IMR-90 (cell line): Measurements from ENCODE around the gene TYMS. TPM values are rescaled to one million over a fixed set of nuclear protein-coding genes. Genes with fewer than 3 reads are reported as not detected.
A peak's percentile ranks its signal among the peaks of the same experiment; 100 is the strongest.

Source experiments
- ATAC-seq: fragments of 200-7000 bp; cut with Tn5 transposase; 2 replicates; pipeline ENCODE4 v1.9.1; 2020; ENCODE audit warnings: low read depth, mild to moderate bottlenecking, moderate library complexity
- BruUV-seq: library from RNA; stranded (reverse); fragments of 400-500 nt; replicated peaks from 2 replicates; lab custom pipeline; 2021; lab: Mats Ljungman, UMichigan
- CTCF ChIA-PET: fragments of 300-600 bp; formaldehyde crosslinking; extraction: SDS; loops from one replicate; lab custom pipeline; 2021; ENCODE audit warnings: antibody characterized with exemption; lab: Yijun Ruan, JAX
- POLR2A ChIA-PET: fragments of 300-600 bp; sonication (Branson Sonifier 250); formaldehyde crosslinking; loops from one replicate; lab custom pipeline; 2022; ENCODE audit warnings: antibody characterized with exemption; ENCODE audit not compliant: unreplicated experiment; lab: Charles Lee
- DNase-seq: peaks from one replicate; pipeline ENCODE4 v3.0.0; 2013
- H2AFZ ChIP-seq: replicated peaks from 2 replicates; pipeline ENCODE3; 2013; ENCODE audit warnings: low read length, mild to moderate bottlenecking; ENCODE audit not compliant: poor library complexity
- H2AK5ac ChIP-seq: 2 replicates; pipeline ENCODE4 v1.6.1; 2013; ENCODE audit warnings: low read depth, low read length, inconsistent platforms
- H2AK9ac ChIP-seq: replicated peaks from 2 replicates; pipeline ENCODE3; 2013; ENCODE audit warnings: mild to moderate bottlenecking, low read depth, low read length, moderate library complexity; ENCODE audit not compliant: poor library complexity
- H2BK120ac ChIP-seq: 2 replicates; pipeline ENCODE4 v1.6.1; 2013; ENCODE audit warnings: low read depth, low read length, inconsistent platforms
- H2BK15ac ChIP-seq: 3 replicates; pipeline ENCODE4 v1.6.1; 2013; ENCODE audit warnings: low read depth, low read length, inconsistent platforms
- H2BK20ac ChIP-seq: 2 replicates; pipeline ENCODE4 v1.6.1; 2013; ENCODE audit warnings: low read depth, mild to moderate bottlenecking, inconsistent platforms, low read length, moderate library complexity
- H2BK5ac ChIP-seq: 2 replicates; pipeline ENCODE4 v1.6.1; 2013; ENCODE audit warnings: mild to moderate bottlenecking, low read depth, low read length, inconsistent platforms; ENCODE audit not compliant: poor library complexity, severe bottlenecking
- H3K14ac ChIP-seq: replicated peaks from 2 replicates; pipeline ENCODE4 v1.6.1; 2013; ENCODE audit warnings: low read depth, low read length, inconsistent platforms
- H3K18ac ChIP-seq: 2 replicates; pipeline ENCODE4 v1.6.1; 2013; ENCODE audit warnings: low read depth, low read length, control low read depth
- H3K23ac ChIP-seq: 2 replicates; pipeline ENCODE4 v1.6.1; 2013; ENCODE audit warnings: low read depth, low read length, inconsistent platforms
- H3K27ac ChIP-seq: 2 replicates; pipeline ENCODE4 v1.5.1; 2013; ENCODE audit warnings: mild to moderate bottlenecking, control low read depth, low read length; ENCODE audit not compliant: insufficient read depth
- H3K27me3 ChIP-seq: 2 replicates; pipeline ENCODE4 v1.6.1; 2013; ENCODE audit warnings: low read length; ENCODE audit not compliant: control insufficient read depth, insufficient read depth
- H3K36me3 ChIP-seq: 2 replicates; pipeline ENCODE4 v1.6.1; 2013; ENCODE audit warnings: low read length, mixed read lengths; ENCODE audit not compliant: control insufficient read depth, insufficient read depth
- H3K4ac ChIP-seq: 2 replicates; pipeline ENCODE4 v1.6.1; 2013; ENCODE audit warnings: low read depth, low read length, inconsistent platforms
- H3K4me1 ChIP-seq: 2 replicates; pipeline ENCODE4 v1.6.1; 2013; ENCODE audit warnings: low read length, mixed read lengths; ENCODE audit not compliant: control insufficient read depth, insufficient read depth
- H3K4me2 ChIP-seq: 2 replicates; pipeline ENCODE4 v1.6.1; 2013; ENCODE audit warnings: low read depth, mild to moderate bottlenecking, control low read depth, low read length, moderate library complexity
- H3K4me3 ChIP-seq: 2 replicates; pipeline ENCODE4 v1.5.1; 2013; ENCODE audit warnings: low read depth, mild to moderate bottlenecking, control low read depth, low read length, moderate library complexity; ENCODE audit not compliant: insufficient read depth
- H3K56ac ChIP-seq: 2 replicates; pipeline ENCODE4 v1.6.1; 2013; ENCODE audit warnings: low read length, inconsistent platforms; ENCODE audit not compliant: insufficient read depth; ENCODE audit errors: extremely low read depth
- H3K79me1 ChIP-seq, 2 experiments: 2 replicates each; pipeline ENCODE4 v1.6.1; 2013; ENCODE audit warnings: low read length in 2 of 2, inconsistent platforms in 1 of 2, low read depth in 1 of 2
- H3K9ac ChIP-seq: 2 replicates; pipeline ENCODE4 v1.6.1; 2013; ENCODE audit warnings: low read depth, low read length, control low read depth
- H3K9me1 ChIP-seq: 2 replicates; pipeline ENCODE4 v1.6.1; 2013; ENCODE audit warnings: low read length, inconsistent platforms; ENCODE audit not compliant: insufficient read depth
- H3K9me3 ChIP-seq: 2 replicates; pipeline ENCODE4 v1.6.1; 2013; ENCODE audit warnings: low read length; ENCODE audit not compliant: control insufficient read depth, insufficient read depth
- H4K20me1 ChIP-seq: 2 replicates; pipeline ENCODE4 v1.6.1; 2013; ENCODE audit warnings: low read length, inconsistent platforms; ENCODE audit not compliant: insufficient read depth
- H4K5ac ChIP-seq: 2 replicates; pipeline ENCODE4 v1.6.1; 2013; ENCODE audit warnings: mild to moderate bottlenecking, low read depth, low read length, control low read depth
- H4K8ac ChIP-seq, 2 experiments: 2 replicates each; pipeline ENCODE4 v1.6.1; 2013; ENCODE audit warnings: low read depth in 2 of 2, low read length in 2 of 2, control low read depth in 1 of 2, inconsistent platforms in 1 of 2
- H4K91ac ChIP-seq: 2 replicates; pipeline ENCODE4 v1.6.1; 2013; ENCODE audit warnings: low read depth, low read length, inconsistent platforms; ENCODE audit not compliant: insufficient read depth
- BHLHE40 ChIP-seq: fragments of 150-350 bp; IDR thresholded peaks from 2 replicates; pipeline ENCODE4 v1.6.1; 2016; ENCODE audit warnings: mild to moderate bottlenecking, low read depth, low read length
- CEBPB ChIP-seq: IDR thresholded peaks from 2 replicates; pipeline ENCODE4 v1.6.1; 2012; ENCODE audit warnings: low read depth, low read length, improper control_type of control experiment
- CHD1 ChIP-seq: IDR thresholded peaks from 2 replicates; pipeline ENCODE4 v1.6.1; 2012; ENCODE audit warnings: low read depth, low read length, improper control_type of control experiment
- CTCF ChIP-seq: conservative IDR thresholded peaks from 2 replicates; pipeline ENCODE4 v1.5.1; 2012; ENCODE audit warnings: mild to moderate bottlenecking, low read depth, low read length, improper control_type of control experiment
- ELK1 ChIP-seq: fragments of 150-350 bp; IDR thresholded peaks from 2 replicates; pipeline ENCODE4 v1.6.1; 2016; ENCODE audit warnings: low read depth, mild to moderate bottlenecking, low read length, moderate library complexity, borderline replicate concordance
- FOS ChIP-seq: fragments of 150-350 bp; IDR thresholded peaks from 2 replicates; pipeline ENCODE4 v1.6.1; 2016; ENCODE audit warnings: low read depth, low read length
- MAFK ChIP-seq: IDR thresholded peaks from 2 replicates; pipeline ENCODE4 v1.6.1; 2012; ENCODE audit warnings: low read depth, low read length, improper control_type of control experiment
- MAZ ChIP-seq: IDR thresholded peaks from 2 replicates; pipeline ENCODE4 v1.6.1; 2012; ENCODE audit warnings: low read depth, mild to moderate bottlenecking, low read length, improper control_type of control experiment, moderate library complexity, borderline replicate concordance
- MXI1 ChIP-seq: IDR thresholded peaks from 2 replicates; pipeline ENCODE4 v1.6.1; 2012; ENCODE audit warnings: low read depth, mild to moderate bottlenecking, low read length, moderate library complexity, borderline replicate concordance
- NFE2L2 ChIP-seq: fragments of 150-350 bp; IDR thresholded peaks from 2 replicates; pipeline ENCODE4 v1.6.1; 2016; ENCODE audit warnings: low read depth, mild to moderate bottlenecking, low read length
- POLR2A ChIP-seq: IDR thresholded peaks from 2 replicates; pipeline ENCODE4 v1.6.1; 2012; ENCODE audit warnings: mild to moderate bottlenecking, low read depth, low read length
- RAD21 ChIP-seq: IDR thresholded peaks from 2 replicates; pipeline ENCODE4 v1.6.1; 2012; ENCODE audit warnings: low read length, improper control_type of control experiment
- RCOR1 ChIP-seq: IDR thresholded peaks from 2 replicates; pipeline ENCODE4 v1.6.1; 2012; ENCODE audit warnings: mild to moderate bottlenecking, low read length, improper control_type of control experiment; ENCODE audit not compliant: insufficient replicate concordance
- RFX5 ChIP-seq: IDR thresholded peaks from 2 replicates; pipeline ENCODE4 v1.8.0; 2012; ENCODE audit warnings: low read depth, mild to moderate bottlenecking, low read length, moderate library complexity
- SMC3 ChIP-seq: fragments of 150-350 bp; IDR thresholded peaks from 2 replicates; pipeline ENCODE4 v1.6.1; 2016; ENCODE audit warnings: low read depth, mild to moderate bottlenecking, antibody characterized with exemption, low read length, moderate library complexity
- WGBS, 2 experiments: methylation state at CpG; one replicate each; pipeline versions ENCODE4 v1.1.5 to v1.1.7; 2013; ENCODE audit warnings: missing lambda C conversion rate in 2 of 2; ENCODE audit not compliant: insufficient read length in 1 of 2; ENCODE audit errors: extremely low coverage in 2 of 2; 5-methylcytosine and 5-hydroxymethylcytosine counted together
- dilution Hi-C: fragments of 300-500 bp; cut with HindIII; formaldehyde crosslinking; loops from one replicate; pipeline ENCODE4 v1.14.3; 2018; ENCODE audit warnings: low sequenced_read_pairs; ENCODE audit not compliant: unreplicated experiment
- in situ Hi-C: fragments of 300-500 bp; cut with MboI; formaldehyde crosslinking; loops from 3 replicates; pipeline ENCODE4 v1.14.3; 2019; ENCODE audit warnings: low sequenced_read_pairs, inconsistent platforms, mixed read lengths
- intact Hi-C: fragments of 100-400 bp; cut with micrococcal nuclease; formaldehyde crosslinking; loops from 2 replicates; pipeline ENCODE4 v1.10.0; 2022
- polyA plus RNA-seq, 3 experiments: library from polyadenylated mRNA; depleted of rRNA; stranded (reverse); fragments of >200 nt; gene quantifications; 2 replicates each; pipeline ENCODE4 v1.2.3, GENCODE V29; 2012; ENCODE audit warnings: low replicate concordance in 1 of 3
- total RNA-seq: library from RNA; depleted of rRNA; stranded (reverse); fragments of >200 nt; gene quantifications from 2 replicates; pipeline ENCODE4 v1.2.3, GENCODE V29; 2012
- TF ChIP-seq, protein P1 (sequence below): fragments of 150-350 bp; IDR thresholded peaks from 2 replicates; pipeline ENCODE4 v1.6.1; 2017; ENCODE audit warnings: mild to moderate bottlenecking, antibody characterized with exemption, low read length, low read depth

Gene TYMS
- total and polyA plus RNA-seq, 2 of the 4 experiments (the other 2 are of a cell fraction), result 28.3 to 92.2 TPM

GRCh38 chr18:711310-711656 is 53.8 kb downstream of the TYMS start:
- Histone ChIP-seq H2BK120ac (peak overlapping the region; percentile 74; the same call in 1 of the 2 replicates), H4K91ac (peak overlapping the region; percentile 54), H3K9me3 (peaks cover 6% of the 10 kb centered on the region; the same call in 1 of the 2 replicates), H3K9me1 (peaks cover 4% of the 10 kb centered on the region), H4K8ac (peak overlapping the region; percentile 48 to 68), H3K4ac (peak overlapping the region; percentile 60), H3K79me1 (peaks cover 21 to 32% of the 10 kb centered on the region in 2 experiments), H2AK9ac (peak overlapping the region; percentile 95), H2AFZ (peak overlapping the region; percentile 95), H3K14ac (peak overlapping the region; percentile 17), H3K18ac (peak overlapping the region; percentile 31), H2BK15ac (no peak overlapping the region), H3K4me2 (peak overlapping the region; percentile 93), H3K23ac (peak overlapping the region; percentile 62), H3K9ac (peak overlapping the region; percentile 41), H2AK5ac (peak overlapping the region; percentile 59), H4K20me1 (peaks cover 7% of the 10 kb centered on the region; the same call in 1 of the 2 replicates), H3K27me3 (no peaks in the 10 kb centered on the region), H4K5ac (0 out of 2 replicates have a peak overlapping the region, but pooled peaks have one; percentile 13), H3K27ac (peak overlapping the region; percentile 3; the same call in 1 of the 2 replicates), H2BK20ac (no peak overlapping the region), H3K36me3 (peaks cover 4% of the 10 kb centered on the region; the same call in 1 of the 2 replicates), H3K56ac (no peak overlapping the region), H3K4me3 (peak overlapping the region; percentile 54), H2BK5ac (peak overlapping the region; percentile 16), H3K4me1 (no peaks in the 10 kb centered on the region)
- DNase-seq (no peak), ATAC-seq (peak; percentile 13)
- intact Hi-C loops (loop anchor here (5.0 kb wide), 1 partner anchor 54 kb away; the partner anchor contains the start of gene TYMS), dilution Hi-C loops (no loop called here), in situ Hi-C loops (no loop called here)
- BruUV-seq, result no TSS peak
- POLR2A ChIA-PET, result no interaction called here
- no peak for TF ChIP-seq CEBPB
- TF ChIP-seq, protein P1, sequence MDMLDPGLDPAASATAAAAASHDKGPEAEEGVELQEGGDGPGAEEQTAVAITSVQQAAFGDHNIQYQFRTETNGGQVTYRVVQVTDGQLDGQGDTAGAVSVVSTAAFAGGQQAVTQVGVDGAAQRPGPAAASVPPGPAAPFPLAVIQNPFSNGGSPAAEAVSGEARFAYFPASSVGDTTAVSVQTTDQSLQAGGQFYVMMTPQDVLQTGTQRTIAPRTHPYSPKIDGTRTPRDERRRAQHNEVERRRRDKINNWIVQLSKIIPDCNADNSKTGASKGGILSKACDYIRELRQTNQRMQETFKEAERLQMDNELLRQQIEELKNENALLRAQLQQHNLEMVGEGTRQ, result no peak
- TF ChIP-seq CTCF, result no peak
- no peak for TF ChIP-seq MAFK
- no peak for TF ChIP-seq FOS
- TF ChIP-seq MXI1, result no peak
- no peak for TF ChIP-seq RAD21
- TF ChIP-seq RCOR1, result no peak
- TF ChIP-seq BHLHE40, result no peak
- no peak for TF ChIP-seq ELK1
- no peak for TF ChIP-seq MAZ
- TF ChIP-seq CHD1, result no peak
- no peak for TF ChIP-seq NFE2L2
- TF ChIP-seq RFX5, result no peak
- no peak for TF ChIP-seq SMC3
- TF ChIP-seq POLR2A, result no peak
- WGBS, 2 experiments, result no CpG with 5 or more reads among the region's 8 CpGs
- CTCF ChIA-PET, result interaction anchor here (0.8 kb wide), 1 partner anchor 32 kb away, joined by 3 read pairs; no protein-coding TSS in a partner anchor
